Fibroblast of villous mesenchyme (primary cell): Measurements from ENCODE around the gene UBE2Q1. TPM values are rescaled to one million over a fixed set of nuclear protein-coding genes. Genes with fewer than 3 reads are reported as not detected.

Source experiments
- DNase-seq: peaks from one replicate; pipeline ENCODE4 v3.0.0-alpha.2; 2010; ENCODE audit warnings: low read depth
- H3K4me3 ChIP-seq: 2 replicates; pipeline ENCODE4 v1.5.1; 2011; ENCODE audit warnings: low read depth, mild to moderate bottlenecking, low read length
- CTCF ChIP-seq: IDR thresholded peaks from 2 replicates; pipeline ENCODE4 v1.5.1; 2012; ENCODE audit warnings: low read depth, mild to moderate bottlenecking, low read length; ENCODE audit not compliant: insufficient read depth
- total RNA-seq: library from RNA; depleted of rRNA; stranded (reverse); fragments of >200 nt; gene quantifications from 2 replicates; pipeline ENCODE4 v1.2.3, GENCODE V29; 2012

The UBE2Q1 gene
- total RNA-seq, 1 donor: 36.3 TPM

- DNase-seq: no peak
- TF ChIP-seq CTCF: no peak
- no peak overlapping the region for H3K4me3 ChIP-seq
Observed at GRCh38 chr1:154529308-154529707, 29.2 kb downstream of the UBE2Q1 start.

GRCh38 chr1:154527192-154527591, 31.3 kb downstream of the UBE2Q1 start:
- H3K4me3 ChIP-seq: no peak overlapping the region
- no peak for TF ChIP-seq CTCF

GRCh38 chr1:154524881-154525280, 33.6 kb downstream of the UBE2Q1 start:
- no peak for DNase-seq
- TF ChIP-seq CTCF: no peak
- no peak overlapping the region for H3K4me3 ChIP-seq

More at GRCh38 chr1:154527192-154527591, 31.3 kb downstream of the UBE2Q1 start:
- no peak for DNase-seq

- no peak for DNase-seq
- no peak overlapping the region for H3K4me3 ChIP-seq
- TF ChIP-seq CTCF: no peak
Observed at GRCh38 chr1:154521695-154522094, 36.8 kb downstream of the UBE2Q1 start.

- H3K4me3 ChIP-seq: no peak overlapping the region
- no peak for DNase-seq
- no peak for TF ChIP-seq CTCF
Observed at GRCh38 chr1:154520333-154520732, 38.1 kb downstream of the UBE2Q1 start.

GRCh38 chr1:154519591-154519991, 38.9 kb downstream of the UBE2Q1 start:
- no peak for DNase-seq
- TF ChIP-seq CTCF: no peak

GRCh38 chr1:154517661-154518060, 40.8 kb downstream of the UBE2Q1 start:
- TF ChIP-seq CTCF: no peak
- no peak overlapping the region for H3K4me3 ChIP-seq

More at GRCh38 chr1:154519591-154519991, 38.9 kb downstream of the UBE2Q1 start:
- H3K4me3 ChIP-seq: no peak overlapping the region

More at GRCh38 chr1:154517661-154518060, 40.8 kb downstream of the UBE2Q1 start:
- DNase-seq: no peak
